H1 (cell line): Measurements from ENCODE around the gene FAM120B. TPM values are rescaled to one million over a fixed set of nuclear protein-coding genes. Genes with fewer than 3 reads are reported as not detected.

ENCODE experiments used
- KDM1A ChIP-seq: fragments of 200-600, 300-600 bp; sonication (generic); IDR thresholded peaks from 2 replicates; pipeline ENCODE4 v1.7.1; 2016; ENCODE audit warnings: mild to moderate bottlenecking, low read length, borderline replicate concordance
- PHF8 ChIP-seq: fragments of 200-600 bp; sonication (generic); conservative IDR thresholded peaks from 2 replicates; pipeline ENCODE4 v1.7.1; 2012; ENCODE audit warnings: low read depth, mild to moderate bottlenecking, inconsistent platforms, low read length, moderate library complexity
- TAF1 ChIP-seq: IDR thresholded peaks from 2 replicates; pipeline ENCODE4 v1.6.1; 2011; ENCODE audit warnings: mild to moderate bottlenecking, low read depth, low read length
- polyA plus RNA-seq, 7 experiments: library from polyadenylated mRNA; depleted of rRNA in 3 of 7; stranded (reverse) in 5 of 7; unstranded in 2 of 7; fragments of >200 nt in 5 of 7; fragments of 200-250 nt in 2 of 7; gene quantifications; 1 replicate in 5 of 7; 2 replicates in 1 of 7; 4 replicates in 1 of 7; pipeline versions ENCODE4 v1.2.1 to v1.2.3, GENCODE V29; 2011 to 2013; ENCODE audit warnings: missing spikeins in 2 of 7, mixed read lengths in 2 of 7
- total RNA-seq: library from RNA; stranded (reverse); fragmentation: NEBNext Ultra II Directional; extraction: Animal tissue kit (Norgen Biotek cat#: 25700); gene quantifications from 2 replicates; pipeline ENCODE4 v1.2.1, GENCODE V29; 2021

The FAM120B gene
- total and polyA plus RNA-seq, 2 of the 8 experiments (the other 6 are each of a cell fraction or from before 2014, with no cell fraction given): 5.1 to 12.5 TPM

GRCh38 chr6:170283212-170284081 is 23.1 kb upstream of the FAM120B start (continued):
- TF ChIP-seq TAF1 (no peak), KDM1A (no peak), PHF8 (no peak)
